SK-N-SH treated with all-trans-retinoic acid at 6 μM for 48 hours (cell line): ENCODE data around the gene SLC6A5.

Experiments
- ATAC-seq: fragments of 200-7000 bp; cut with Tn5 transposase; 3 replicates; pipeline ENCODE4 v1.9.1; 2020; ENCODE audit warnings: mild to moderate bottlenecking, moderate library complexity
- RARB ChIP-seq: fragments of 250-450 bp; sonication (Bioruptor Pico); IDR thresholded peaks from 2 replicates; pipeline ENCODE4 v1.8.0; 2021; ENCODE audit warnings: mild to moderate bottlenecking, moderate library complexity
- TOX ChIP-seq: fragments of 250-450 bp; sonication (Bioruptor Pico); IDR thresholded peaks from 2 replicates; pipeline ENCODE4 v1.8.0; 2021; ENCODE audit warnings: mild to moderate bottlenecking, moderate library complexity, borderline replicate concordance
- ZFP3 ChIP-seq: fragments of 250-450 bp; sonication (Bioruptor Pico); IDR thresholded peaks from 2 replicates; pipeline ENCODE4 v1.5.0; 2020; ENCODE audit warnings: mild to moderate bottlenecking, moderate library complexity
- ZNF70 ChIP-seq: fragments of 450-650 bp; formaldehyde crosslinking; IDR thresholded peaks from 2 replicates; pipeline ENCODE4 v1.5.0; 2020; ENCODE audit warnings: mild to moderate bottlenecking, moderate library complexity
- TF ChIP-seq, protein P1 (sequence below): fragments of 250-450 bp; sonication (Bioruptor Pico); IDR thresholded peaks from 2 replicates; pipeline ENCODE4 v1.5.1; 2020; ENCODE audit warnings: low read depth, mild to moderate bottlenecking, moderate library complexity
- TF ChIP-seq, protein P2 (sequence below): fragments of 250-450 bp; sonication (Bioruptor Pico); IDR thresholded peaks from 2 replicates; pipeline ENCODE4 v1.8.0; 2020; ENCODE audit warnings: mild to moderate bottlenecking, moderate library complexity, borderline replicate concordance
- TF ChIP-seq, protein P3 (sequence below): fragments of 250-450 bp; sonication (Bioruptor Pico); IDR thresholded peaks from 2 replicates; pipeline ENCODE4 v1.8.0; 2021; ENCODE audit warnings: low read depth, mild to moderate bottlenecking, moderate library complexity, borderline replicate concordance

Gene SLC6A5

DNA sequence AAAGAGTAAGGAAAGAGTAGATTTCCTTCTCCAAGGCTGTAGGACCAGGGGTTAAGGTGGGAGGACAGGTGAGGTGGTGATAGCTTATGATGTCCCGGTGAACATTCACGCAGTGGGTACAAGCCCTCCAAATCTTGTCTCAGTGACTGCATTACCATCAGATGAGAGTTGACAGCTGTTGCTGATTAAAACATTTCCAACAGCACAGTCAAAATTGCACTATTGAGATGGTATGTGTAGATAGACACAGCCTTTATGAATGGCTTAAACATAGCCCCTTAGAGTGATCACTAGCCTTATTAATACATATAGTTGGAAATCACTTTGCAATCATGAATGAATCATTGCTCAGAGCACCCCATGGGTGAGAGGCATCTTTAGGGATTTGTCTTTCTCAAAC is 77.2 kb downstream of the SLC6A5 start:
- ATAC-seq = no peak
- TF ChIP-seq, protein P1, sequence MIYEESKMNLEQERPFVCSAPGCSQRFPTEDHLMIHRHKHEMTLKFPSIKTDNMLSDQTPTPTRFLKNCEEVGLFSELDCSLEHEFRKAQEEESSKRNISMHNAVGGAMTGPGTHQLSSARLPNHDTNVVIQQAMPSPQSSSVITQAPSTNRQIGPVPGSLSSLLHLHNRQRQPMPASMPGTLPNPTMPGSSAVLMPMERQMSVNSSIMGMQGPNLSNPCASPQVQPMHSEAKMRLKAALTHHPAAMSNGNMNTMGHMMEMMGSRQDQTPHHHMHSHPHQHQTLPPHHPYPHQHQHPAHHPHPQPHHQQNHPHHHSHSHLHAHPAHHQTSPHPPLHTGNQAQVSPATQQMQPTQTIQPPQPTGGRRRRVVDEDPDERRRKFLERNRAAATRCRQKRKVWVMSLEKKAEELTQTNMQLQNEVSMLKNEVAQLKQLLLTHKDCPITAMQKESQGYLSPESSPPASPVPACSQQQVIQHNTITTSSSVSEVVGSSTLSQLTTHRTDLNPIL (CRISPR knock-in tag) = no peak
- TF ChIP-seq RARB (CRISPR knock-in tag) = no peak
- TF ChIP-seq, all 23 proteins: peak for 0

DNA sequence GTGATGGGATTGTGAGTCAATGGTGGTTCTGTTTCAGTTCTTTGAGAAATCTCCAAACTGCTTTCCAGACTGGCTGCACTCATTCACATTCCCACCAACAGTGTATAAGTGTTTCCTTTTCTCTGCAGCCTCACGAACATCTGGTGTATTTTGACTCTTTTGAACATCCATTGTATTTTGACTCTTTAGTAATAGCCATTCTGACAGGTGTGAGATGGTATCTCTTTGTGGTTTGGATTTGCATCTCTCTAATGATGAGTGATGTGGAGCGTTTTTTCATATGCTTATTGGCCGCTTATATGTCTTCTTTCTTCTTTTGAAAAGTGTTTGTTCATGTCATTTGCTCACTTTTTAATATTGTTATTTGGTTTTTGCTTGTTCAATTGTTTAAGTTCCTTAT is 89.4 kb downstream of the SLC6A5 start:
- no peak for ATAC-seq
- TF ChIP-seq, protein P2, sequence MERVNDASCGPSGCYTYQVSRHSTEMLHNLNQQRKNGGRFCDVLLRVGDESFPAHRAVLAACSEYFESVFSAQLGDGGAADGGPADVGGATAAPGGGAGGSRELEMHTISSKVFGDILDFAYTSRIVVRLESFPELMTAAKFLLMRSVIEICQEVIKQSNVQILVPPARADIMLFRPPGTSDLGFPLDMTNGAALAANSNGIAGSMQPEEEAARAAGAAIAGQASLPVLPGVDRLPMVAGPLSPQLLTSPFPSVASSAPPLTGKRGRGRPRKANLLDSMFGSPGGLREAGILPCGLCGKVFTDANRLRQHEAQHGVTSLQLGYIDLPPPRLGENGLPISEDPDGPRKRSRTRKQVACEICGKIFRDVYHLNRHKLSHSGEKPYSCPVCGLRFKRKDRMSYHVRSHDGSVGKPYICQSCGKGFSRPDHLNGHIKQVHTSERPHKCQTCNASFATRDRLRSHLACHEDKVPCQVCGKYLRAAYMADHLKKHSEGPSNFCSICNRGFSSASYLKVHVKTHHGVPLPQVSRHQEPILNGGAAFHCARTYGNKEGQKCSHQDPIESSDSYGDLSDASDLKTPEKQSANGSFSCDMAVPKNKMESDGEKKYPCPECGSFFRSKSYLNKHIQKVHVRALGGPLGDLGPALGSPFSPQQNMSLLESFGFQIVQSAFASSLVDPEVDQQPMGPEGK (CRISPR knock-in tag) = no peak
- TF ChIP-seq TOX (CRISPR knock-in tag) = no peak

DNA sequence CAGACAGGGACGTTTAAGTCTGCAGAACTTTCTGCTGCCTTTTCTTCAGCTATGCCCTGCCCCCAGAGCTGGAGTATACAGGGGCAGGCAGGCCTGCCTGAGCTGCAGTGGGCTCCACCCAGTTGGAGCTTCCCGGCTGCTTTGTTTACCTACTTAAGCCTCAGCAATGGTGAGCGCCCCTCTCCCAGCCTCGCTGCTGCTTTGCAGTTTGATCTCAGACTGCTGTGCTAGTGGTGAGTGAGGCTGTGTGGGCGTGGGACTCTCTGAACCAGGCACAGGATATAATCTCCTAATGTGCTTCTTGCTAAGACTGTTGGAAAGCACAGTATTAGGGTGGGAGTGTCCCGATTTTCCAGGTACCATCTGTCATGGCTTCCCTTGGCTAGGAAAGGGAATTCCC is 108.5 kb downstream of the SLC6A5 start:
- no peak for TF ChIP-seq ZNF70 (CRISPR knock-in tag)
- TF ChIP-seq, protein P3, sequence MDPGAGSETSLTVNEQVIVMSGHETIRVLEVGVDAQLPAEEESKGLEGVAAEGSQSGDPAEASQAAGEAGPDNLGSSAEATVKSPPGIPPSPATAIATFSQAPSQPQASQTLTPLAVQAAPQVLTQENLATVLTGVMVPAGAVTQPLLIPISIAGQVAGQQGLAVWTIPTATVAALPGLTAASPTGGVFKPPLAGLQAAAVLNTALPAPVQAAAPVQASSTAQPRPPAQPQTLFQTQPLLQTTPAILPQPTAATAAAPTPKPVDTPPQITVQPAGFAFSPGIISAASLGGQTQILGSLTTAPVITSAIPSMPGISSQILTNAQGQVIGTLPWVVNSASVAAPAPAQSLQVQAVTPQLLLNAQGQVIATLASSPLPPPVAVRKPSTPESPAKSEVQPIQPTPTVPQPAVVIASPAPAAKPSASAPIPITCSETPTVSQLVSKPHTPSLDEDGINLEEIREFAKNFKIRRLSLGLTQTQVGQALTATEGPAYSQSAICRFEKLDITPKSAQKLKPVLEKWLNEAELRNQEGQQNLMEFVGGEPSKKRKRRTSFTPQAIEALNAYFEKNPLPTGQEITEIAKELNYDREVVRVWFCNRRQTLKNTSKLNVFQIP = no peak
- no peak for TF ChIP-seq ZFP3
- TF ChIP-seq, protein P2 (CRISPR knock-in tag) = no peak
- ATAC-seq = no peak
